HEK293 (cell line): ENCODE results near the gene ZNF878.

Source experiments
- GLIS1 ChIP-seq: fragments of 450-650 bp; formaldehyde crosslinking; IDR thresholded peaks from 2 replicates; pipeline ENCODE4 v1.5.1; 2016; ENCODE audit warnings: missing biosample characterization, missing genetic modification characterization
- GLIS2 ChIP-seq: fragments of 450-650 bp; formaldehyde crosslinking; IDR thresholded peaks from 2 replicates; pipeline ENCODE4 v1.5.1; 2016; ENCODE audit warnings: missing biosample characterization, missing genetic modification characterization
- IKZF3 ChIP-seq: fragments of 450-650 bp; IDR thresholded peaks from 2 replicates; pipeline ENCODE4 v1.5.0; 2018; ENCODE audit warnings: missing biosample characterization, mild to moderate bottlenecking, missing genetic modification characterization, moderate library complexity
- RBAK ChIP-seq: fragments of 450-650 bp; formaldehyde crosslinking; IDR thresholded peaks from 2 replicates; pipeline ENCODE4 v1.5.1; 2016; ENCODE audit warnings: missing biosample characterization, missing genetic modification characterization
- SETDB1 ChIP-seq: IDR thresholded peaks from one replicate; pipeline ENCODE4 v1.6.1; 2017; ENCODE audit warnings: mild to moderate bottlenecking, low read length, moderate library complexity, mixed read lengths; ENCODE audit not compliant: insufficient read length
- SP2 ChIP-seq: fragments of 450-650 bp; formaldehyde crosslinking; IDR thresholded peaks from 2 replicates; pipeline ENCODE4 v1.5.1; 2016; ENCODE audit warnings: missing biosample characterization, missing genetic modification characterization
- YY1 ChIP-seq: fragments of 450-650 bp; formaldehyde crosslinking; IDR thresholded peaks from 2 replicates; pipeline ENCODE4 v1.5.1; 2018; ENCODE audit warnings: missing biosample characterization, missing genetic modification characterization
- ZBTB1 ChIP-seq: fragments of 450-650 bp; formaldehyde crosslinking; IDR thresholded peaks from 2 replicates; pipeline ENCODE4 v1.5.1; 2016; ENCODE audit warnings: missing biosample characterization, missing genetic modification characterization
- ZBTB21 ChIP-seq: fragments of 450-650 bp; formaldehyde crosslinking; IDR thresholded peaks from 2 replicates; pipeline ENCODE4 v1.5.1; 2017; ENCODE audit warnings: missing biosample characterization, missing genetic modification characterization
- ZBTB48 ChIP-seq: fragments of 450-650 bp; formaldehyde crosslinking; IDR thresholded peaks from 2 replicates; pipeline ENCODE4 v1.5.1; 2016; ENCODE audit warnings: missing biosample characterization, missing genetic modification characterization
- ZFP41 ChIP-seq: fragments of 450-650 bp; formaldehyde crosslinking; IDR thresholded peaks from 2 replicates; pipeline ENCODE4 v1.5.1; 2016; ENCODE audit warnings: missing biosample characterization, missing genetic modification characterization, borderline replicate concordance
- ZNF16 ChIP-seq: fragments of 450-650 bp; formaldehyde crosslinking; IDR thresholded peaks from 2 replicates; pipeline ENCODE4 v1.5.1; 2016; ENCODE audit warnings: low read depth, missing biosample characterization, missing genetic modification characterization
- ZNF214 ChIP-seq: fragments of 450-650 bp; formaldehyde crosslinking; IDR thresholded peaks from 2 replicates; pipeline ENCODE4 v1.5.1; 2017; ENCODE audit warnings: missing biosample characterization, mild to moderate bottlenecking, missing genetic modification characterization, borderline replicate concordance
- ZNF239 ChIP-seq: fragments of 450-650 bp; formaldehyde crosslinking; IDR thresholded peaks from 2 replicates; pipeline ENCODE4 v1.5.1; 2016; ENCODE audit warnings: missing biosample characterization, missing genetic modification characterization
- ZNF266 ChIP-seq: fragments of 450-650 bp; formaldehyde crosslinking; IDR thresholded peaks from 2 replicates; pipeline ENCODE4 v1.5.1; 2016; ENCODE audit warnings: missing biosample characterization, missing genetic modification characterization, low read depth
- ZNF37A ChIP-seq: fragments of 450-650 bp; IDR thresholded peaks from 2 replicates; pipeline ENCODE4 v1.5.1; 2018; ENCODE audit warnings: missing biosample characterization, missing genetic modification characterization
- ZNF426 ChIP-seq: fragments of 450-650 bp; formaldehyde crosslinking; IDR thresholded peaks from 2 replicates; pipeline ENCODE4 v1.5.1; 2017; ENCODE audit warnings: missing biosample characterization, missing genetic modification characterization, mild to moderate bottlenecking, inconsistent platforms, moderate library complexity
- ZNF473 ChIP-seq: fragments of 450-650 bp; formaldehyde crosslinking; IDR thresholded peaks from 2 replicates; pipeline ENCODE4 v1.5.1; 2017; ENCODE audit warnings: missing biosample characterization, missing genetic modification characterization
- ZNF510 ChIP-seq: fragments of 450-650 bp; formaldehyde crosslinking; IDR thresholded peaks from 2 replicates; pipeline ENCODE4 v1.5.1; 2018; ENCODE audit warnings: mild to moderate bottlenecking, missing genetic modification characterization, missing biosample characterization; ENCODE audit not compliant: insufficient replicate concordance
- ZNF571 ChIP-seq: fragments of 450-650 bp; formaldehyde crosslinking; IDR thresholded peaks from 2 replicates; pipeline ENCODE4 v1.5.0; 2017; ENCODE audit warnings: missing biosample characterization, missing genetic modification characterization
- ZNF76 ChIP-seq: fragments of 450-650 bp; formaldehyde crosslinking; IDR thresholded peaks from 2 replicates; pipeline ENCODE4; 2016; ENCODE audit warnings: low read depth, missing biosample characterization, missing genetic modification characterization, borderline replicate concordance
- ZNF837 ChIP-seq: fragments of 450-650 bp; formaldehyde crosslinking; IDR thresholded peaks from 2 replicates; pipeline ENCODE4 v1.5.1; 2016; ENCODE audit warnings: missing biosample characterization, missing genetic modification characterization
- TF ChIP-seq, protein P1 (sequence below): fragments of 450-650 bp; formaldehyde crosslinking; IDR thresholded peaks from 2 replicates; pipeline ENCODE4 v1.5.1; 2016; ENCODE audit warnings: missing biosample characterization, missing genetic modification characterization
- TF ChIP-seq, protein P2 (sequence below): fragments of 450-650 bp; formaldehyde crosslinking; IDR thresholded peaks from 2 replicates; pipeline ENCODE4 v1.5.1; 2017; ENCODE audit warnings: missing biosample characterization, missing genetic modification characterization
- TF ChIP-seq, protein P3 (sequence below): fragments of 450-650 bp; formaldehyde crosslinking; IDR thresholded peaks from 2 replicates; pipeline ENCODE4 v1.5.1; 2016; ENCODE audit warnings: missing biosample characterization, missing genetic modification characterization
- TF ChIP-seq, protein P4 (sequence below): fragments of 450-650 bp; formaldehyde crosslinking; IDR thresholded peaks from 2 replicates; pipeline ENCODE4 v1.5.1; 2016; ENCODE audit warnings: missing biosample characterization, missing genetic modification characterization
- TF ChIP-seq, protein P5 (sequence below): fragments of 450-650 bp; formaldehyde crosslinking; IDR thresholded peaks from 2 replicates; pipeline ENCODE4 v1.5.1; 2016; ENCODE audit warnings: missing biosample characterization, missing genetic modification characterization
- TF ChIP-seq, protein P6 (sequence below): fragments of 450-650 bp; formaldehyde crosslinking; IDR thresholded peaks from 2 replicates; pipeline ENCODE4 v1.5.1; 2016; ENCODE audit warnings: missing biosample characterization, missing genetic modification characterization
- TF ChIP-seq, protein P7 (sequence below): fragments of 450-650 bp; formaldehyde crosslinking; IDR thresholded peaks from 2 replicates; pipeline ENCODE4 v1.5.1; 2016; ENCODE audit warnings: missing biosample characterization, missing genetic modification characterization

Gene ZNF878

DNA sequence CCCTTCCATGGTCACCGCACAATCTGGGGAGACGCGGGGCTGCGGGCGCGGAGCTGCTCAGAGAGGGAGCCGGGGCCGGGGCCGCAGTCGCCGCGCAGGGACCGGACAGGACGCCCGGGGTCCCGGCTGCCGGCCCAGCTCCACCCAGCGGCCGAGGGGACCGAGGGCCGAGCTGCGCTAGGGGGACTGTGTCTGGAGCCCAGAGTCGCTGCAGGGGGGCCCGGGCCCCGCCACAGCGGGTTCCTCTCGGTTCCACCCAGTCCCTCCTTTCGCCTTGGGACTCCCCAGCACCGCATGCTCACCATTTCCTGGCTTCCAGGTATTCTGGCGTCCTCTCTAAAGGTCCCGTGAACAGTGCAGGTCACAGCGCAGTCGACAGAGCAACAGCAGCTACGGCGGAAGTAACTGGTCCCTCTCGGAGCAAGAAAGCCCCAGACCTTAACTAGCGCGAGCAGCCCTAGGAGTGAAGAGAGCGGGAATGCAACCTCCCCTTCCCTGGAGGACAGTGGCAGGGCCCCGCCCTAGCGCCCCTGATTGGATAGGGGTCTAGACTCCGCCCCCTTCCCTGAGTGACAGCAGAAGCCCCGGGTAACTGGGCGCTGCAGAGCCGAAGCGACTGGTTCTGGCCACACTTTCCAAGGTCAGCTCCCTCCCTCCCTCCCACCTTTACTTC lies at the start of gene ZNF878 (continued):
- TF ChIP-seq, protein P1, sequence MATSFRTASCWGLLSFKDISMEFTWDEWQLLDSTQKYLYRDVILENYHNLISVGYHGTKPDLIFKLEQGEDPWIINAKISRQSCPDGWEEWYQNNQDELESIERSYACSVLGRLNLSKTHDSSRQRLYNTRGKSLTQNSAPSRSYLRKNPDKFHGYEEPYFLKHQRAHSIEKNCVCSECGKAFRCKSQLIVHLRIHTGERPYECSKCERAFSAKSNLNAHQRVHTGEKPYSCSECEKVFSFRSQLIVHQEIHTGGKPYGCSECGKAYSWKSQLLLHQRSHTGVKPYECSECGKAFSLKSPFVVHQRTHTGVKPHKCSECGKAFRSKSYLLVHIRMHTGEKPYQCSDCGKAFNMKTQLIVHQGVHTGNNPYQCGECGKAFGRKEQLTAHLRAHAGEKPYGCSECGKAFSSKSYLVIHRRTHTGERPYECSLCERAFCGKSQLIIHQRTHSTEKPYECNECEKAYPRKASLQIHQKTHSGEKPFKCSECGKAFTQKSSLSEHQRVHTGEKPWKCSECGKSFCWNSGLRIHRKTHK (tag by site-specific recombination) = no peak
- TF ChIP-seq, protein P2, sequence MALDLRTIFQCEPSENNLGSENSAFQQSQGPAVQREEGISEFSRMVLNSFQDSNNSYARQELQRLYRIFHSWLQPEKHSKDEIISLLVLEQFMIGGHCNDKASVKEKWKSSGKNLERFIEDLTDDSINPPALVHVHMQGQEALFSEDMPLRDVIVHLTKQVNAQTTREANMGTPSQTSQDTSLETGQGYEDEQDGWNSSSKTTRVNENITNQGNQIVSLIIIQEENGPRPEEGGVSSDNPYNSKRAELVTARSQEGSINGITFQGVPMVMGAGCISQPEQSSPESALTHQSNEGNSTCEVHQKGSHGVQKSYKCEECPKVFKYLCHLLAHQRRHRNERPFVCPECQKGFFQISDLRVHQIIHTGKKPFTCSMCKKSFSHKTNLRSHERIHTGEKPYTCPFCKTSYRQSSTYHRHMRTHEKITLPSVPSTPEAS = no peak
- TF ChIP-seq, protein P3, sequence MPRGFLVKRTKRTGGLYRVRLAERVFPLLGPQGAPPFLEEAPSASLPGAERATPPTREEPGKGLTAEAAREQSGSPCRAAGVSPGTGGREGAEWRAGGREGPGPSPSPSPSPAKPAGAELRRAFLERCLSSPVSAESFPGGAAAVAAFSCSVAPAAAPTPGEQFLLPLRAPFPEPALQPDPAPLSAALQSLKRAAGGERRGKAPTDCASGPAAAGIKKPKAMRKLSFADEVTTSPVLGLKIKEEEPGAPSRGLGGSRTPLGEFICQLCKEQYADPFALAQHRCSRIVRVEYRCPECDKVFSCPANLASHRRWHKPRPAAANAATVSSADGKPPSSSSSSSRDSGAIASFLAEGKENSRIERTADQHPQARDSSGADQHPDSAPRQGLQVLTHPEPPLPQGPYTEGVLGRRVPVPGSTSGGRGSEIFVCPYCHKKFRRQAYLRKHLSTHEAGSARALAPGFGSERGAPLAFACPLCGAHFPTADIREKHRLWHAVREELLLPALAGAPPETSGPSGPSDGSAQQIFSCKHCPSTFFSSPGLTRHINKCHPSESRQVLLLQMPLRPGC (tag by site-specific recombination) = no peak
- peak; percentile 56; the same call in 1 of the 2 replicates for TF ChIP-seq ZBTB48 (tag by site-specific recombination)
- 0 out of 2 replicates have a peak, but pooled peaks have one; percentile 11 for TF ChIP-seq GLIS1 (tag by site-specific recombination)
- no peak for TF ChIP-seq ZNF837
- no peak for TF ChIP-seq ZNF571 (tag by site-specific recombination)
- no peak for TF ChIP-seq ZNF473 (tag by site-specific recombination)
- TF ChIP-seq, protein P4, sequence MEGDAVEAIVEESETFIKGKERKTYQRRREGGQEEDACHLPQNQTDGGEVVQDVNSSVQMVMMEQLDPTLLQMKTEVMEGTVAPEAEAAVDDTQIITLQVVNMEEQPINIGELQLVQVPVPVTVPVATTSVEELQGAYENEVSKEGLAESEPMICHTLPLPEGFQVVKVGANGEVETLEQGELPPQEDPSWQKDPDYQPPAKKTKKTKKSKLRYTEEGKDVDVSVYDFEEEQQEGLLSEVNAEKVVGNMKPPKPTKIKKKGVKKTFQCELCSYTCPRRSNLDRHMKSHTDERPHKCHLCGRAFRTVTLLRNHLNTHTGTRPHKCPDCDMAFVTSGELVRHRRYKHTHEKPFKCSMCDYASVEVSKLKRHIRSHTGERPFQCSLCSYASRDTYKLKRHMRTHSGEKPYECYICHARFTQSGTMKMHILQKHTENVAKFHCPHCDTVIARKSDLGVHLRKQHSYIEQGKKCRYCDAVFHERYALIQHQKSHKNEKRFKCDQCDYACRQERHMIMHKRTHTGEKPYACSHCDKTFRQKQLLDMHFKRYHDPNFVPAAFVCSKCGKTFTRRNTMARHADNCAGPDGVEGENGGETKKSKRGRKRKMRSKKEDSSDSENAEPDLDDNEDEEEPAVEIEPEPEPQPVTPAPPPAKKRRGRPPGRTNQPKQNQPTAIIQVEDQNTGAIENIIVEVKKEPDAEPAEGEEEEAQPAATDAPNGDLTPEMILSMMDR (tag by site-specific recombination) = no peak
- no peak for TF ChIP-seq ZNF239
- TF ChIP-seq ZNF266 = no peak
- 0 out of 2 replicates have a peak, but pooled peaks have one; percentile 12 for TF ChIP-seq IKZF3
- TF ChIP-seq YY1 (tag by site-specific recombination) = no peak
- no peak for TF ChIP-seq ZNF426 (tag by site-specific recombination)
- no peak for TF ChIP-seq ZNF16 (tag by site-specific recombination)
- TF ChIP-seq, protein P5, sequence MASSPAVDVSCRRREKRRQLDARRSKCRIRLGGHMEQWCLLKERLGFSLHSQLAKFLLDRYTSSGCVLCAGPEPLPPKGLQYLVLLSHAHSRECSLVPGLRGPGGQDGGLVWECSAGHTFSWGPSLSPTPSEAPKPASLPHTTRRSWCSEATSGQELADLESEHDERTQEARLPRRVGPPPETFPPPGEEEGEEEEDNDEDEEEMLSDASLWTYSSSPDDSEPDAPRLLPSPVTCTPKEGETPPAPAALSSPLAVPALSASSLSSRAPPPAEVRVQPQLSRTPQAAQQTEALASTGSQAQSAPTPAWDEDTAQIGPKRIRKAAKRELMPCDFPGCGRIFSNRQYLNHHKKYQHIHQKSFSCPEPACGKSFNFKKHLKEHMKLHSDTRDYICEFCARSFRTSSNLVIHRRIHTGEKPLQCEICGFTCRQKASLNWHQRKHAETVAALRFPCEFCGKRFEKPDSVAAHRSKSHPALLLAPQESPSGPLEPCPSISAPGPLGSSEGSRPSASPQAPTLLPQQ = 0 out of 2 replicates have a peak, but pooled peaks have one; percentile 30
- 0 out of 2 replicates have a peak, but pooled peaks have one; percentile 39 for TF ChIP-seq ZNF37A
- TF ChIP-seq, protein P6, sequence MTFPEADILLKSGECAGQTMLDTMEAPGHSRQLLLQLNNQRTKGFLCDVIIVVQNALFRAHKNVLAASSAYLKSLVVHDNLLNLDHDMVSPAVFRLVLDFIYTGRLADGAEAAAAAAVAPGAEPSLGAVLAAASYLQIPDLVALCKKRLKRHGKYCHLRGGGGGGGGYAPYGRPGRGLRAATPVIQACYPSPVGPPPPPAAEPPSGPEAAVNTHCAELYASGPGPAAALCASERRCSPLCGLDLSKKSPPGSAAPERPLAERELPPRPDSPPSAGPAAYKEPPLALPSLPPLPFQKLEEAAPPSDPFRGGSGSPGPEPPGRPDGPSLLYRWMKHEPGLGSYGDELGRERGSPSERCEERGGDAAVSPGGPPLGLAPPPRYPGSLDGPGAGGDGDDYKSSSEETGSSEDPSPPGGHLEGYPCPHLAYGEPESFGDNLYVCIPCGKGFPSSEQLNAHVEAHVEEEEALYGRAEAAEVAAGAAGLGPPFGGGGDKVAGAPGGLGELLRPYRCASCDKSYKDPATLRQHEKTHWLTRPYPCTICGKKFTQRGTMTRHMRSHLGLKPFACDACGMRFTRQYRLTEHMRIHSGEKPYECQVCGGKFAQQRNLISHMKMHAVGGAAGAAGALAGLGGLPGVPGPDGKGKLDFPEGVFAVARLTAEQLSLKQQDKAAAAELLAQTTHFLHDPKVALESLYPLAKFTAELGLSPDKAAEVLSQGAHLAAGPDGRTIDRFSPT (tag by site-specific recombination) = no peak
- TF ChIP-seq ZBTB1 = no peak
- TF ChIP-seq GLIS2 = peak; percentile 50
- TF ChIP-seq ZFP41 (tag by site-specific recombination) = no peak
- no peak for TF ChIP-seq SETDB1
- no peak for TF ChIP-seq ZNF214 (tag by site-specific recombination)
- TF ChIP-seq ZBTB21 = no peak
- no peak for TF ChIP-seq RBAK
- no peak for TF ChIP-seq ZNF510 (tag by site-specific recombination)
- peak; percentile 68 for TF ChIP-seq SP2
- TF ChIP-seq ZNF76 (tag by site-specific recombination) = no peak
- TF ChIP-seq, protein P7, sequence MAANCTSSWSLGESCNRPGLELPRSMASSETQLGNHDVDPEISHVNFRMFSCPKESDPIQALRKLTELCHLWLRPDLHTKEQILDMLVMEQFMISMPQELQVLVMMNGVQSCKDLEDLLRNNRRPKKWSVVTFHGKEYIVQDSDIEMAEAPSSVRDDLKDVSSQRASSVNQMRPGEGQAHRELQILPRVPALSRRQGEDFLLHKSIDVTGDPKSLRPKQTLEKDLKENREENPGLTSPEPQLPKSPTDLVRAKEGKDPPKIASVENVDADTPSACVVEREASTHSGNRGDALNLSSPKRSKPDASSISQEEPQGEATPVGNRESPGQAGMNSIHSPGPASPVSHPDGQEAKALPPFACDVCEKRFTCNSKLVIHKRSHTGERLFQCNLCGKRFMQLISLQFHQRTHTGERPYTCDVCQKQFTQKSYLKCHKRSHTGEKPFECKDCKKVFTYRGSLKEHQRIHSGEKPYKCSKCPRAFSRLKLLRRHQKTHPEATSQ (tag by site-specific recombination) = no peak
